Lower lobe of right lung (tissue), 2 donors: ENCODE measurements around the gene RCOR1. TPM values are rescaled to one million over a fixed set of nuclear protein-coding genes. Genes with fewer than 3 reads are reported as not detected.
"Not testable (repeated sequence)": the region's sequence is repeated elsewhere in the genome, so short reads cannot be mapped to it uniquely, and the experiment has no call there.

Experiments used
- ATAC-seq, 2 donors: fragments of 200-7000 bp; cut with Tn5 transposase; one replicate each; pipeline ENCODE4 v1.9.1; 2020 to 2022; ENCODE audit warnings: mild to moderate bottlenecking in 2 of 2, moderate library complexity in 2 of 2
- DNase-seq: peaks from one replicate; pipeline ENCODE4 v3.0.0-alpha.2; 2020
- H3K27ac ChIP-seq: fragments of 200-600 bp; one replicate; pipeline ENCODE4 v1.8.0; 2022
- H3K27me3 ChIP-seq: fragments of 200-600 bp; one replicate; pipeline ENCODE4 v1.8.0; 2022; ENCODE audit warnings: low read depth
- H3K36me3 ChIP-seq: fragments of 200-600 bp; one replicate; pipeline ENCODE4 v1.8.0; 2022; ENCODE audit warnings: mild to moderate bottlenecking
- H3K4me1 ChIP-seq: fragments of 200-600 bp; one replicate; pipeline ENCODE4 v1.8.0; 2022
- H3K4me3 ChIP-seq: fragments of 200-600 bp; one replicate; pipeline ENCODE4 v1.8.0; 2022; ENCODE audit warnings: mild to moderate bottlenecking
- H3K9me3 ChIP-seq: fragments of 200-600 bp; one replicate; pipeline ENCODE4 v1.8.0; 2022
- CTCF ChIP-seq: fragments of 200-600 bp; IDR thresholded peaks from one replicate; pipeline ENCODE4 v1.8.0; 2022; ENCODE audit warnings: antibody characterized with exemption, mild to moderate bottlenecking
- intact Hi-C: fragments of 100-400 bp; cut with DNase I; formaldehyde crosslinking; loops from one replicate; pipeline ENCODE4 v1.11.0; 2022
- total RNA-seq: library from RNA; stranded (reverse); fragmentation: NEBNext Ultra II Directional; extraction: Animal tissue kit (Norgen Biotek cat#: 25700); gene quantifications from one replicate; pipeline ENCODE4 v1.2.1, GENCODE V29; 2021
- donor health status: DM: no; HTN: yes; CAD: no; lungs with severe emphysema.

Gene RCOR1
- total RNA-seq, 1 donor from 2014 or later: 53.6 TPM

GRCh38 chr14:102548616-102549240, 43.7 kb upstream of the RCOR1 start:
- DNase-seq (no peak), ATAC-seq (no peak)
- H3K4me1 ChIP-seq: peaks cover 12% of the 10 kb centered on the region
- H3K36me3 ChIP-seq: no peaks in the 10 kb centered on the region
- peaks cover 33% of the 10 kb centered on the region for H3K27me3 ChIP-seq
- H3K27ac ChIP-seq: no peak overlapping the region
- H3K4me3 ChIP-seq: no peak overlapping the region
- no peak for TF ChIP-seq CTCF
- intact Hi-C loops: no loop called here
- no peaks in the 10 kb centered on the region for H3K9me3 ChIP-seq

- ATAC-seq, H3K4me3 ChIP-seq, H3K9me3 ChIP-seq, intact Hi-C loops, DNase-seq, H3K27ac ChIP-seq, H3K4me1 ChIP-seq, H3K36me3 ChIP-seq: not testable (repeated sequence)
- peaks cover 13% of the 10 kb centered on the region for H3K27me3 ChIP-seq
Observed at GRCh38 chr14:102550927-102551401, 41.5 kb upstream of the RCOR1 start.

GRCh38 chr14:102551995-102552705, 40.3 kb upstream of the RCOR1 start:
- DNase-seq (no peak), ATAC-seq (no peak)
- Histone ChIP-seq H3K4me3 (no peak overlapping the region), H3K27ac (no peak overlapping the region), H3K9me3 (no peaks in the 10 kb centered on the region), H3K36me3 (no peaks in the 10 kb centered on the region), H3K4me1 (peaks cover 4% of the 10 kb centered on the region), H3K27me3 (peaks cover 5% of the 10 kb centered on the region)
- no peak for TF ChIP-seq CTCF
- intact Hi-C loops: no loop called here

DNA sequence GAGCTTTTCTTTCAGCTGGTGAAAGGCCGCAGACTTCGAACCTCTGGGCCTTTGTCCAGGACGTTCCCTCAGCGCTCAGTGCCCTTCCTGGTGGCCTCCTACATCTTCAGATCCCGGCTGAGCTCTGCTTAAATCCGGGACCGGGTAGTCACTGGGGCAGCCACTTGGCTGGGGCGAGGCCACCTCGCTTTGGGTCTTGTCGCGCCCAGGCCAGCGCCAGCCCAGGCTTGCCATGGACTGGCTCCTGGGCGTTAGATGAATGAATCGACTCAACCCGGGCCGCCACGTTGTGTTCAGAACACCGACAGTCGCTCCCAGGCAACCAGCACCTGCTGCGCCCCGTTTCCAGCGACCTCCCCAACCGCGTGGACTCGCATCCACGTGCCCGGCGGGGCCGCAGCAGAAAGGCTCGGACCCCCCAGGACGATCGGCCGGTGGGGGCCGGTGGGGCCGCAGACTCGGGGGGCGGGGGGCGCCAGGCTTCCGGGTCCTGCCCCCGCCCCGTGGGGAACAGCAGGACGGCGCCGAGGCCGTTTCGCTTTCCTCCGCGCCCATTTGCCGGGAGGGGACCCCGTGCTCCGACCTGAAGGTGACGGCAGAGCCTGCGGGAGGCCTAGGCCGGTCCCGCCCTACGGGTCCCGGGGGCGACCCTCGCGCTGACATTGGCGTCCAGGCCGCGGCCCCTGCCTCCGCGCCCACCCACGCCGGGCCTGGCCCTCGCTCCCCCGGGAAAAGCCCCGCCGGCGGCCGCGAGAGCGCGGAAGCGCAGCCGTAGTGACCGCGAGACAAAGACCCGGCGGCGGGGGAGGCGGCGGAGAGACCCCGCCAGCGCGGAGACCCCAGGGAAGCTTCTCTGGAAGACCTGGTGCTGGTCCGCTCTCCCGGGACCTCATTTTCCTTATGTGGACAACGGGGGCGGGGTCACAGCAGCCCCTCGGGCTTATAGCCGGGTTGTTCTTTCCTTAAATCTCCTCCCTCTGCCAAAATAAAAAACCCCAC, 37.3 kb upstream of the RCOR1 start:
- intact Hi-C loops: no loop called here
- Histone ChIP-seq H3K4me1 (peaks cover 4% of the 10 kb centered on the region), H3K4me3 (peak overlapping the region; percentile 80), H3K36me3 (no peaks in the 10 kb centered on the region), H3K27ac (peak overlapping the region; percentile 80), H3K9me3 (no peaks in the 10 kb centered on the region), H3K27me3 (no peaks in the 10 kb centered on the region)
- DNase-seq (peak; percentile 70), ATAC-seq (peak; percentile 86 to 91)
- no peak for TF ChIP-seq CTCF

DNA sequence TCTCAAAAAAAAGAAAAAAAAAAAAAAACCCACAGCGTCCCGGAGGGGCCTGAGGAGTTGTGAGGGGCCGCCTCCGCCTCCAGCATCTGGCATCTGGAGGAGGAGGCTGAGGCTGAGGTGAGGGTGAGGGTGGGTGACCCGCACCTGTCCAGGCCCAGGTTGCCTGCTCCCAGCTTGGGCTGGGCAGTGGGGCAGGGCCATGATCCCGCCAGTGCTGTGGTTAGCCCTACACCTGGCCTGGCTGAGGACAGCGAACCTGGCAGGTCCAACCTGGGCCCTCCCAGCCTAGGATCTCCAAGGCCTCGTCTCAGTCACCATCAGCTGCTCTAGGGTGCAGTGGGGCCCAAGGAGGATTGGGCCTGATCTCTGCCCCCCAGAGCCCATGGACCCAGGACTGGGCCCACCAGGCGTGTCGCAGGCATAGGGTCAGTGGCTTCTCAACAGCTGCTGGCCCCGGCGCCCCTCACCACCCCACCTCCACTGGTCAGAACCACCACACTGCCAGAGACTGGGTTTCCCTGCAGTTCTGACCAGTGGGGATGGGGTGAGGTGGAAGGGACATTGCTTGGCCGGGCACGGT, 36.3 kb upstream of the RCOR1 start:
- Histone ChIP-seq H3K27ac (no peak overlapping the region), H3K4me1 (peaks cover 4% of the 10 kb centered on the region), H3K9me3 (no peaks in the 10 kb centered on the region), H3K36me3 (no peaks in the 10 kb centered on the region), H3K27me3 (no peaks in the 10 kb centered on the region), H3K4me3 (no peak overlapping the region)
- ATAC-seq: no peak
- intact Hi-C loops: no loop called here
- TF ChIP-seq CTCF: no peak
- DNase-seq: no peak
